CD4-positive, alpha-beta T cell treated with Interleukin-17A for 1 hour (primary cell): ENCODE measurements around the gene PLEKHG4.
A peak's percentile ranks its signal among the peaks of the same experiment; 100 is the strongest.

ENCODE experiments used
- DNase-seq: peaks from one replicate; pipeline ENCODE4 v3.0.0-alpha.2; 2020

PLEKHG4 gene

GRCh38 chr16:67279296-67280089, at the start of gene PLEKHG4:
Gene PLEKHG4 (plus strand): TSS chr16:67279532. CDS start chr16:67280045, 513 bp downstream.
- peak; percentile 85 for DNase-seq

DNA sequence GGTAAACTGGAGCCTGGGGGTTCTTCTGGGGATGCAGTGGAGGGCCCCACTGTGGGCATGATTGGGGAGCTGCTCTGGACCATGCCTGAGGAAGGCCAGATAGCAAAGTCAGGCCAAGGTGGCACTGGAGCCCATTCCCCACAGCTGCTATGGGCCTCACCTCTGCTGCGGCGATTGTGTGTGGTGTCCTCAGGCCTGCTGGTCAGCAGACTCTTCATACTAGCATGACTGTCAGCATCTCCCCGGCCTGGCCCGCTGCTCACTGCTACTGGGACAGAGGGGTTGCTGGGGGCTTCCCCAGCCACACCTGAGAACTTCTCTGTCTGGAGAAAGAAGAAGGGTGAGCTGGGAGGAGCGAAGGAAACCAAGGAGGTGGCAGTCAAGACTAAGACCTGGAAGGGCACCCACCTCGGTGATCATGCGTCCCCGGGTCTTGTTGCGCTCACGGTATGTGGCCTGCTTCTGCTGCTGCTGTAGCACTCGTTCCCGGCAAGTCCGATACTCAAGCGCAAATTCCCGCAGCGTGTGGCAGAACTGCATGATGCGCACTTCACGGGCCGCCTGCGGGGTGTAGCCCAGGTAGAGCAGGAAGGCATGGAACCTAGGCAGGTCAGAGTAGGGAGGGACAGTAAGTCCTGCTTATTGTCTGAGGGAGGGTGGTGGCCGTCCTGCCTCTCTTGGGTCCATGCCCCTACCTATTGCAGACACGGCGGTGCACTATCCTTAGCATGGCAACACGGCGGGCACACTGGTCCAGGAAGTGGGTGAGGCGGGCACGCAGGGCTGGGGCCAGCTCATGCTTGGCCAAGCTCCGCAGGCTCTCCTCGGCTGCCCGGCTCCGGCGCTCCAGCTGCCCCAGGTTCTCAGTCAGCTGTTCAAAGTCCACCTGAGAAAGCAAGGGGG, 49.2 kb upstream of the PLEKHG4 start:
- no peak for DNase-seq

DNA sequence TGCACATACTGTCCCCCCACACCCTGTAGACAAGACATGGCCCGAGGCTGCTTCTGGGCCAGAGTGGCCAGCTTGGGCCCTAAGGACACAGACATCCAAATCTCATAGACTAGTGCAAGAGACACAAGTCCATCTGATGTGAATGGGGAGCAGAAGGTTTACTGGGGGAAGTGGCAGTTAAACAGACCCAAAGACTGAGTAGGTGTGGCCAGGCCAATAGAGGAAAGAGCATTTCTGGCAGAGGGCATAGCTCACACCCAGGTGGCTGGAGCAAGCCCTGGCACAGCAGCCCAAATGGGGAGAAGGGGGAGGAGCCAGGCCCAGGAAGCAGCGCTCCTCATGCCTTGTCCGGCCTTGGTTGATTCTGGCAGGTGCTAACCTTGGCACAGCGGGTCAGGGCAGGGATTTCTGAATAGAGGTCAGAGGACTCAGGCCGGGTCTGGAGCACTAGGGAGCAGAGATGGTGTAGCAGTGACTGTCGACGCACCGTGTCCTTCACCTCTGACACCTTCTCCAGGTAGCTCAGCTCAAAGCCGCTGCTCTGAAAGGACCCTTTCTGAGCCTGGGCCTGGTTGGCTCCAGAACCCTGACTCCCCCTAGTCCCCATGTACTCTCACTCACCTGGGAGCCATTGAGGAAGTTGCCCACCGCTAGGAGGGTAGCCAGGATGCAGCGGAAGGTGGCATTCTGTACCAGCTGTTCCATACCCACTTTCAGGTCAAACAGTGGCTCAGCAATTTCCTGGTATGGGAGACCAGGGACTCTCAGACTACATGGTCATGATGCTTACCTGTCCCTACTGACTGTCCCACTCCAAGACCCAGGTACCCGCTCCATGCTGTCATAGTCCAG, 48.3 kb upstream of the PLEKHG4 start:
- DNase-seq = no peak

- no peak for DNase-seq
These were observed 45.7 kb upstream of the PLEKHG4 start for GRCh38 chr16:67233596-67233995.

DNA sequence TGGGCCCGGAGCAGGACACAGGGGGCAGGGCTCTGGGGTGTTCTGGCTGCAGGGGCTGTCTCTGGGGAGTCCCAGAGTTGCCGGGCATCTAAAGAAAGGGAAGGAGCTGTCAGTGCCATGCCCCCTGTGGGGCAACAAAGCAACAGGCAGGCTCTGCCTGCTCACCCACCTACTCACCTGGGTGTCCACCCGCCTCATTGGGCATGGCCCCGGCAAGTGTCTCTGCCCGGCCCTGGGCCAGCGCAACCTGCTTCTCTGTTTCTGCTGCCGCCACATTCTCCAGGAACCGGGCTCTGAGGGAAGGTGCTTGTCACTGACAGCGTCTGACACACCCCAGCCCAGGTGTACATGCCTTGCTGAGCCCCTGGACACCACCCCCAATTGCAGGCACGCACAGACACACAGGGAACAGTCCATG, 45.1 kb upstream of the PLEKHG4 start:
- DNase-seq = no peak

DNA sequence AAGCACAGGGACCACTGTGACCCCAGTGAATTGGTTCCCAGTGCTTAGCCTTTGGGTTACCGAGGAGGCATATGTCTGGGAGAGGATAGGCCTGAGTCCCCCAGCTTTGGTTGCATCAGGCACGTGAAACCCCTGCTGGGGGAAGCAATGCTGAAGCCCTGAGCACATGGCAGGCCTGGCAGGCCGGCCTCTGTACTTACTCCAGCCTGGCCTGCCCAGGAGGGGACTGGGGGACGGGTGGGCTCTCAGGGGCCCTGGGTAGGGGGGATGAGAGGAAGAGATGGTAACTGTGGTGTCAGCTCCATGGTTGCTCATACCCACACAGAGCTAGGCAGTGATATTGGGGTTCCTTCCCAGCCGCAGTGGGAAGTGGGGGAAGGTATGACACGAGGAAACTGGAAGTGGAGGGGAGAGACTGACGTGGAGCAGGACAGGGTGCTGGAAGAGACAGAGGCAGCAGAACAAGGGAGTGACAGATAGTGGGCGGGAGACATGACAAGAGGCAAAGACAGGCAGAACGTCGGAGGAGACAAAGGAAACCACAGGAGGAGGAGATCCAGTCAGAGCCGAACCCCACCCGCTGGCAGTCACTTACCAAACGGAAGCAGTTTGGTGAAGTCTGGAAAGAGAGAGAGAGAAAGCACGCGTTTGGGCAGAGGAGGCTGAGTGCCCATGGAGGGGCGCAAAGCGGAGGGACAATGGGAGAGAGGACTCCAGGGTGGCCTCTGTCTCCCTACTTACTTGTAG, 43.3 kb upstream of the PLEKHG4 start:
- peak; percentile 80 for DNase-seq

GRCh38 chr16:67236563-67237395, 42.6 kb upstream of the PLEKHG4 start:
- peak; percentile 87 for DNase-seq

DNA sequence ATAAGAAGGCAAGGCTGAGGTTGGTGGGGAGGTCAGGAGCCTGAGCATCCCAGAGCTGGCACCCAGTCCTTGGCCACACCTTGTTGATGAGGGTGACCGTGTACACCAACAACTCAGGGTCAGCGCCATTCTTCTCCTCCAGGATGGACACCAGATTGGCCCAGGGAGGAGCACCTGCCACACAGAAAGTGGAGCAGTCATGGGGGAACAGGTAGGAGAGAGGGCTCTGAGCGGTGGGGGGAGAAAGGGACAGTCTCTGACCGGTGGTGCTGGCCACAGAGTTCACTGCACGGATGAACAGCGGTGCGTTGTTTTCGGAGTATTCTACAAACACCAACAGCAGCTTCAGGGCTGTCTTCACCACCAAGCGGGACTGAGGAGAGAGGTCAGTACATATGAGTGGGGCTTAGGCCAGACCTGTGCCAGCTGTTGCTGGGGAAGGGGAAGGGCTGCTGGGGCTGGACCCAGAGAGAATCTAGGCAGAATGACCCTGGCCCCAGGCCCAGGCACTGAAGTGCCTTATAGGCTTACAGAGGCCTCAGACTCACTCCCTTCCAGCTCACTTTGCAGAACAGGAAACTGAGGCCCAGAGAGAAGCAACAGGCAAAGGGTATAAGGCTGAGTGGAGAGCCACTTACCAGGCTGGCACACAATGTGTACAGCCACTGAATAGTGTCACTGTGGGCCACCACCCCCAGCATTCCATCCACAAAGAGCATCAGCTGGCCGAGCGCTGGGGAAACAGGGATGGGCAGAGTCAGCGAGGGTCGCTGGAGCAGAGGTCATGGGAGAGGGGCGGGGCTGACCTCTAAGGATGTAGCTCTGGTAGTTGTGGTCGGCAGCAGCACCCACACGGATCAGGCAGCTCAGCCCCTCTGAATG, 41.7 kb upstream of the PLEKHG4 start:
- DNase-seq = no peak

DNA sequence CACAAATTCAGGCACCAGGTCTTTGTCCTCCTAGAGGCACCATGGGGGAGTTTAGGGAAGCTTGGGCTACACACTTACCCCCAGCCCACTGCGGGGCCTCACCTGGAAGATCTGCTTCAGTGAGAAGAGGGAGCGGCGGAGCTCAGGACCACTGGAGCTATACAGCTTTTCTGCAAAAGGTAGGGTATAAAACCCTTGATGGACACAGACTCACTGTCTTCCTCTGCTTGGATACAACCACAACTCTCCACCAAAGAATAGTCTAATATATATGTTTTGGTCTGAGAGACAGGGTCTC, 41.1 kb upstream of the PLEKHG4 start:
- no peak for DNase-seq

- no peak for DNase-seq
These were observed 40.4 kb upstream of the PLEKHG4 start for GRCh38 chr16:67238806-67239470.

GRCh38 chr16:67240506-67240905, 38.8 kb upstream of the PLEKHG4 start:
- DNase-seq = no peak

DNA sequence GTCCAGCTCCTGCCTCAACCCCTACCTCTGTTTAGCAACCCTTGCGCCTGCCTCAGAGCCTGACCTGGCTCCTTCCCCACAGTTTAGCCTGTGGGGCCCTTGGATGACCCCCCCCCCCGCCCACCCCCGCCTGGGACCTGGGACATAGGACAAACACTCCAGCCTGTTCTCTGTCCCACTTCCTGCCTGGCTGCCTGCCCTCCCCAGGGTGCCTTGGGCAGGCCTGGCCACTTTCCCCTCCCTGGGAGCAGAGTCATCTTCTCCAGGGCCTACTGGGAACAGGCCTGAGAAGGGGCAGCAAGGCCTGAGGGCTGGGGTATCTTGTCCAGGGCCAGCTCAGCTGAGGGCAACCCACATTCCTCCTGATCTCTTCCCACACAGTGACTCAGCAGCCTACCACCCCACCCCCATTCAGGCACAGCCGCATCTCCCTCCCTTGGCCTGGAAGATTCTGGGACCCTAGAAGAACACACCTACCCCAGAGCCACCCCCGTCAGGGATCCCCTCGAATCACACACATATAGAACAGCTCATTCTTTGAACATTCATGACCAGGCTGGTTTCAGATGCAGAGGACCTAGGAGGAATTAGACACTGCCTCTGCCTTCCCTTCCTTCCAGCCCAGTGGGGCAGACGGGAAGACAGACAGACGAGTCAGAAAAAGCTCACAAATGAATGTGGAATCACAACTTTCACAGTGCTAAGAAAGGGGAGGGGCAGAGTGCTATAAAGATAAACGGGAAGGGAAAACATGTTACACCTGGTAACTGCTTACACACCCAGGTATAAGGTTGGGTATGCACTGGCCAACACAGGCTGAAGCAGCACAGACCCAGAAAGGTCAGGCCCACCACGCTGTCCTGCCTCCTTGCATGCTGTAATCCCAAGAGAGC, 38.1 kb upstream of the PLEKHG4 start:
- no peak for DNase-seq

GRCh38 chr16:67242138-67242730, 37.1 kb upstream of the PLEKHG4 start:
- no peak for DNase-seq

DNA sequence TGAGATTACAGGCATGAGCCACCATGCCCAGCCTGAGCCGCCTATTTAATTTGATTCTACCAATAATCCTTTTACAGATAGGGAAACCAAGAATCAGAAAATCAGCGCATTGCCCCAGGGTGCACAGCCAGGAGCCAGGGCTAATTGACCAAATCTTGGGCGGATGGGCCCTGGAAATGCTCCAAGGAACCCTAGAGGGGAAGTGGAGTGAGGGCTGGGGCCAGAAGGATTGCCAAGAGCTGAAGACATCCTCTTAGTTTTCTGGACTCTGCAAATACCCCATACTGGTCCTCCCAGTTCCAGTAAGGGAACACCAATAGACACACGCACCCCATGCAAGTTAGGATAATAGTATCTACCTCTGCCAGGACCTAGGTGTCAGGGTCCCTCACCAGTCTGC, 35.9 kb upstream of the PLEKHG4 start:
- DNase-seq = no peak

- peak; percentile 88 for DNase-seq
These were observed 34.7 kb upstream of the PLEKHG4 start for GRCh38 chr16:67244387-67245185.

DNA sequence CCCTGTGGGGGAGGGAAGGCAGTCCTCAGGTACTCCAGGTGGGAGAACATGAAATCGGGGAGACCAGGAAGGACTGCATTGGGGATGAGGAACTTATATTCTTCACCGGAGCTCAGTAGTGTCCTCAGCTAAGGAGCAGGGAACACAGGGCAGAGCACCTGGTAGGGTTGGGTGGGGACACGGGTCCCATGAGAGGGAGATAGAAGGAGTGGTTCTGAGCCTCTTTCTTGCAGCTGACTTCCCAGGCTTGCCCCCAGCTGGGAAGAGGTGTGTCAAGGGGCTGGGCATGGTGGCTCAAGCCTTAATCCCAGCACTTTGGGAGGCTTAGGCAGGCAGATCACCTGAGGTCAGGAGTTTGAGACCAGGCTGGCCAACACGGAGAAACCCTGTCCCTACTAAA, 34.1 kb upstream of the PLEKHG4 start:
- DNase-seq = no peak

DNA sequence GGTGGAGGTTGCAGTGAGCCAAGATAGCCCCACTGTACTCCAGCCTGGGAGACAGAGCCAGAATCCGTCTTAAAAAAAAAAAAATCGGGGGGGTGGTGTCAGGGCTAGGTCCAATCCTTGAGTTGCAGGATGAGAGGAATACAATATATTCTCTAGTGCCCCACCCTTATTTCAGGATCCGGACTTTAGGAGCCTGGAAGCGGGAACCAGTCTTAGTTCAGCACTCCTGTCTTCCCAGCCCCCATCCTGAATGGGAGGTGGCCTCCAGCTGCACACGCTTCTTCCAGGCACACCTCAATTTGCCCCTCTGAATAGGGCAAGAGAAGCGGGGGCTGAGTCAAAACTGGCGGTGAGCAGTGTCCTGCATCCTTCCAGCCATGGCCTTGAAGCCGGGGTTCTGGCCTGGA, 33.7 kb upstream of the PLEKHG4 start:
- DNase-seq = no peak
